Thyroid gland (tissue), 4 donors: ENCODE measurements around the gene BDH1.
"Not testable (repeated sequence)": the region's sequence is repeated elsewhere in the genome, so short reads cannot be mapped to it uniquely, and the experiment has no call there.

Source experiments
- CTCF ChIP-seq, 6 experiments: fragments of 200-600 bp in 3 of 6; fragments of 450-650 bp in 3 of 6; sonication (generic) in 3 of 6; IDR thresholded peaks; one replicate each; pipeline ENCODE4 v1.5.1; 2016 to 2019; ENCODE audit warnings: antibody characterized with exemption in 6 of 6, mild to moderate bottlenecking in 2 of 6, inconsistent platforms in 1 of 6, moderate library complexity in 1 of 6
- POLR2A ChIP-seq, 2 donors: fragments of 450-650 bp; IDR thresholded peaks; one replicate each; pipeline ENCODE4 v1.6.1; 2017; ENCODE audit warnings: antibody characterized with exemption in 2 of 2, mild to moderate bottlenecking in 2 of 2, moderate library complexity in 1 of 2

GRCh38 chr3:197516890-197517606 is 38.7 kb downstream of the BDH1 start:
- TF ChIP-seq CTCF, POLR2A (IDR thresholded peaks at IDR 0.05): not testable (repeated sequence)
